ENCODE results near the gene CYB561.

CYB561 gene

GRCh38 chr17:63407741-63408330 is 38.3 kb downstream of the CYB561 start:
- no peak for DNase-seq (ENCODE audit: low spot score)
- in situ Hi-C loops (cut with MboI; ENCODE audit: low sequenced_read_pairs, unreplicated experiment) = loop anchor here (25.0 kb wide), 1 partner anchor 721 kb away; no protein-coding TSS in a partner anchor
- TF ChIP-seq CTCF (IDR thresholded peaks at IDR 0.05; ENCODE audit: borderline replicate concordance, control extremely low read depth, extremely low read depth, insufficient read depth, missing control alignments) = no peak

GRCh38 chr17:63406689-63407330 is 39.3 kb downstream of the CYB561 start:
- peak; percentile 86 for TF ChIP-seq CTCF (IDR thresholded peaks at IDR 0.05; ENCODE audit: borderline replicate concordance, control extremely low read depth, extremely low read depth, insufficient read depth, missing control alignments)
- peak; percentile 76 for DNase-seq (ENCODE audit: low spot score)
- in situ Hi-C loops (cut with MboI; ENCODE audit: low sequenced_read_pairs, unreplicated experiment) = loop anchor here (25.0 kb wide), 1 partner anchor 720 kb away; no protein-coding TSS in a partner anchor

- DNase-seq (ENCODE audit: low spot score) = peak; percentile 57
- TF ChIP-seq CTCF (IDR thresholded peaks at IDR 0.05; ENCODE audit: borderline replicate concordance, control extremely low read depth, extremely low read depth, insufficient read depth, missing control alignments) = peak; percentile 62
- in situ Hi-C loops (cut with MboI; ENCODE audit: low sequenced_read_pairs, unreplicated experiment) = loop anchor here (25.0 kb wide), 1 partner anchor 718 kb away; no protein-coding TSS in a partner anchor
Observed at GRCh38 chr17:63405741-63406261, 40.3 kb downstream of the CYB561 start.

GRCh38 chr17:63405020-63405419 is 41.1 kb downstream of the CYB561 start:
- in situ Hi-C loops (cut with MboI; ENCODE audit: low sequenced_read_pairs, unreplicated experiment) = loop anchor here (25.0 kb wide), 1 partner anchor 718 kb away; no protein-coding TSS in a partner anchor
- no peak for TF ChIP-seq CTCF (IDR thresholded peaks at IDR 0.05; ENCODE audit: borderline replicate concordance, control extremely low read depth, extremely low read depth, insufficient read depth, missing control alignments)
- DNase-seq (ENCODE audit: low spot score) = no peak

- in situ Hi-C loops (cut with MboI; ENCODE audit: low sequenced_read_pairs, unreplicated experiment) = loop anchor here (25.0 kb wide), 1 partner anchor 715 kb away; no protein-coding TSS in a partner anchor
- no peak for TF ChIP-seq CTCF (IDR thresholded peaks at IDR 0.05; ENCODE audit: borderline replicate concordance, control extremely low read depth, extremely low read depth, insufficient read depth, missing control alignments)
- DNase-seq (ENCODE audit: low spot score) = no peak
Observed at GRCh38 chr17:63402431-63403212, 43.5 kb downstream of the CYB561 start.

- no peak for TF ChIP-seq CTCF (IDR thresholded peaks at IDR 0.05; ENCODE audit: borderline replicate concordance, control extremely low read depth, extremely low read depth, insufficient read depth, missing control alignments)
- no peak for DNase-seq (ENCODE audit: low spot score)
- in situ Hi-C loops (cut with MboI; ENCODE audit: low sequenced_read_pairs, unreplicated experiment) = loop anchor here (25.0 kb wide), 1 partner anchor 713 kb away; no protein-coding TSS in a partner anchor
Observed at GRCh38 chr17:63399856-63400255, 46.2 kb downstream of the CYB561 start.
